Measurements from ENCODE around the gene MBLAC1. TPM values are rescaled to one million over a fixed set of nuclear protein-coding genes. Genes with fewer than 3 reads are reported as not detected.

Gene MBLAC1
- total and polyA plus RNA-seq, 2 donors (not counting 1 experiment from before 2014, with no cell fraction given) = 1.6 to 4.5 TPM

- peaks cover 35% of the 10 kb centered on the region for H3K79me2 ChIP-seq (ENCODE audit: control insufficient read depth, insufficient read depth, low read length)
- ATAC-seq (ENCODE audit: low read depth) = no peak
- H2AFZ ChIP-seq (ENCODE audit: insufficient read depth, low read depth, low read length, poor library complexity, severe bottlenecking) = no peak overlapping the region
- TF ChIP-seq CTCF (IDR thresholded peaks at IDR 0.05) (no peak), EZH2 (IDR thresholded peaks at IDR 0.05; ENCODE audit: borderline replicate concordance, insufficient read depth, low read depth, low read length, poor library complexity, severe bottlenecking) (no peak)
- no peak overlapping the region for H3K27ac ChIP-seq (ENCODE audit: low read length in 2 of 2)
- Mint-ChIP-seq H3K27ac (no peak overlapping the region), H3K4me1 (peaks cover 29% of the 10 kb centered on the region), H3K4me3 (no peak overlapping the region), H3K27me3 (no peaks in the 10 kb centered on the region), H3K9me3 (ENCODE audit: insufficient read depth) (no peaks in the 10 kb centered on the region)
- peaks cover 10 to 15% of the 10 kb centered on the region in 2 donors for H3K4me1 ChIP-seq (ENCODE audit: control insufficient read depth in 2 of 2, insufficient read depth in 2 of 2, low read length in 2 of 2)
- CTCF ChIA-PET = no interaction called here
- H3K9me3 ChIP-seq (ENCODE audit: control extremely low read depth in 1 of 3, control insufficient read depth in 2 of 3, insufficient read depth in 1 of 3, low read length in 2 of 3) = no peaks in the 10 kb centered on the region
- intact Hi-C loops (cut with micrococcal nuclease) = no loop called here
- H3K9ac ChIP-seq (ENCODE audit: low read length) = no peak overlapping the region
- H3K36me3 ChIP-seq (replicated peaks in 1 of 2; ENCODE audit: control extremely low read depth in 1 of 2, control insufficient read depth in 1 of 2, extremely low read depth in 1 of 2, insufficient read depth in 2 of 2, low read length in 1 of 2) = peaks cover 2 to 89% of the 10 kb centered on the region in 2 experiments
- no peaks in the 10 kb centered on the region for H3K27me3 ChIP-seq (replicated peaks in 1 of 4; ENCODE audit: control extremely low read depth in 1 of 4, control insufficient read depth in 3 of 4, insufficient read depth in 4 of 4, low read length in 3 of 4)
- no peak overlapping the region for H3K4me2 ChIP-seq (replicated peaks; ENCODE audit: low read depth, low read length, poor library complexity, severe bottlenecking)
- H4K20me1 ChIP-seq (ENCODE audit: control insufficient read depth, insufficient read depth, low read length, poor library complexity, severe bottlenecking) = peaks cover 49% of the 10 kb centered on the region
- POLR2A ChIA-PET = interaction anchor here (0.5 kb wide), 1 partner anchor 990 kb away, joined by 8 read pairs; the partner anchor contains the start of gene TRIM56
- 100% methylated on average over 3 of the region's 9 CpGs for whole genome bisulfite sequencing (ENCODE audit: insufficient coverage)
- no peak for DNase-seq
- H3K4me3 ChIP-seq (ENCODE audit: control extremely low read depth in 1 of 5, extremely low read depth in 1 of 5, insufficient read depth in 1 of 5, low read depth in 2 of 5, low read length in 4 of 5) = no peak overlapping the region
Observed at GRCh38 chr7:100095289-100095688, 31.5 kb upstream of the MBLAC1 start.

GRCh38 chr7:100095704-100096103 lies 31.1 kb upstream of the MBLAC1 start:
- no peak overlapping the region for H3K4me2 ChIP-seq (replicated peaks; ENCODE audit: low read depth, low read length, poor library complexity, severe bottlenecking)
- Mint-ChIP-seq H3K4me3 (no peak overlapping the region), H3K27ac (peak overlapping the region; percentile 10), H3K4me1 (peaks cover 29% of the 10 kb centered on the region), H3K9me3 (ENCODE audit: insufficient read depth) (no peaks in the 10 kb centered on the region), H3K27me3 (no peaks in the 10 kb centered on the region)
- TF ChIP-seq EZH2 (IDR thresholded peaks at IDR 0.05; ENCODE audit: borderline replicate concordance, insufficient read depth, low read depth, low read length, poor library complexity, severe bottlenecking) (no peak), CTCF (IDR thresholded peaks at IDR 0.05) (no peak)
- no peaks in the 10 kb centered on the region for H3K27me3 ChIP-seq (replicated peaks in 1 of 4; ENCODE audit: control extremely low read depth in 1 of 4, control insufficient read depth in 3 of 4, insufficient read depth in 4 of 4, low read length in 3 of 4)
- no peak overlapping the region for H3K9ac ChIP-seq (ENCODE audit: low read length)
- intact Hi-C loops (cut with micrococcal nuclease) = no loop called here
- WGBS (ENCODE audit: insufficient coverage) = 98% methylated on average over 15 of the region's 17 CpGs
- H3K27ac ChIP-seq (ENCODE audit: low read length in 2 of 2) = no peak overlapping the region
- CTCF ChIA-PET = no interaction called here
- no peak for ATAC-seq (ENCODE audit: low read depth)
- H3K36me3 ChIP-seq (replicated peaks in 1 of 2; ENCODE audit: control extremely low read depth in 1 of 2, control insufficient read depth in 1 of 2, extremely low read depth in 1 of 2, insufficient read depth in 2 of 2, low read length in 1 of 2) = peaks cover 2 to 86% of the 10 kb centered on the region in 2 experiments
- H3K79me2 ChIP-seq (ENCODE audit: control insufficient read depth, insufficient read depth, low read length) = peaks cover 36% of the 10 kb centered on the region
- H3K4me3 ChIP-seq (ENCODE audit: control extremely low read depth in 1 of 5, extremely low read depth in 1 of 5, insufficient read depth in 1 of 5, low read depth in 2 of 5, low read length in 4 of 5) = no peak overlapping the region
- POLR2A ChIA-PET = interaction anchor here (0.6 kb wide), 1 partner anchor 1216 kb away, joined by 7 read pairs; no protein-coding TSS in a partner anchor
- H4K20me1 ChIP-seq (ENCODE audit: control insufficient read depth, insufficient read depth, low read length, poor library complexity, severe bottlenecking) = peaks cover 49% of the 10 kb centered on the region
- no peak overlapping the region for H2AFZ ChIP-seq (ENCODE audit: insufficient read depth, low read depth, low read length, poor library complexity, severe bottlenecking)
- peaks cover 10 to 15% of the 10 kb centered on the region in 2 donors for H3K4me1 ChIP-seq (ENCODE audit: control insufficient read depth in 2 of 2, insufficient read depth in 2 of 2, low read length in 2 of 2)
- DNase-seq = no peak
- no peaks in the 10 kb centered on the region for H3K9me3 ChIP-seq (ENCODE audit: control extremely low read depth in 1 of 3, control insufficient read depth in 2 of 3, insufficient read depth in 1 of 3, low read length in 2 of 3)

Measured in B cell (primary cell).